PC-3 (cell line): ENCODE results near the gene L1CAM. TPM values are rescaled to one million over a fixed set of nuclear protein-coding genes. Genes with fewer than 3 reads are reported as not detected.

Experiments used
- ATAC-seq: fragments of 200-7000 bp; cut with Tn5 transposase; 2 replicates; pipeline ENCODE4 v1.9.1; 2020; ENCODE audit warnings: mild to moderate bottlenecking, moderate library complexity
- BruUV-seq: library from RNA; stranded (reverse); fragments of 400-500 nt; replicated peaks from 2 replicates; lab custom pipeline; 2021; lab: Mats Ljungman, UMichigan
- CTCF ChIA-PET: fragments of 300-600 bp; sonication (Branson Sonifier 250); formaldehyde crosslinking; loops from one replicate; lab custom pipeline; 2022; ENCODE audit warnings: antibody characterized with exemption; lab: Charles Lee
- POLR2A ChIA-PET: fragments of 300-600 bp; sonication (Branson Sonifier 250); formaldehyde crosslinking; loops from one replicate; lab custom pipeline; 2022; ENCODE audit warnings: antibody characterized with exemption; ENCODE audit not compliant: unreplicated experiment; lab: Charles Lee
- DNase-seq: peaks from one replicate; pipeline ENCODE4 v3.0.0-alpha.2; 2015
- H2AFZ ChIP-seq: fragments of 300-600 bp; sonication (generic); 2 replicates; pipeline ENCODE4 v1.6.0; 2016; ENCODE audit warnings: antibody characterized with exemption, low read length
- H3F3A ChIP-seq: fragments of 300-600 bp; sonication (generic); one replicate; pipeline ENCODE4 v1.6.0; 2017; ENCODE audit warnings: antibody characterized with exemption, low read length, control low read depth, mild to moderate bottlenecking; ENCODE audit not compliant: unreplicated experiment
- H3K27ac ChIP-seq: fragments of 300-600 bp; sonication (generic); 2 replicates; pipeline ENCODE4 v1.5.1; 2016; ENCODE audit warnings: mild to moderate bottlenecking, low read length
- H3K27me3 ChIP-seq: fragments of 300-600 bp; sonication (generic); 2 replicates; pipeline ENCODE4 v1.6.1; 2016; ENCODE audit warnings: low read length, mixed read lengths
- H3K36me3 ChIP-seq: fragments of 300-600 bp; sonication (generic); 2 replicates; pipeline ENCODE4 v1.6.1; 2016; ENCODE audit warnings: low read depth, mixed run types, low read length, mixed read lengths
- H3K4me1 ChIP-seq: fragments of 300-600 bp; sonication (generic); 2 replicates; pipeline ENCODE4 v1.5.1; 2016; ENCODE audit warnings: low read length; ENCODE audit not compliant: insufficient read depth
- H3K4me2 ChIP-seq: fragments of 300-600 bp; sonication (generic); 2 replicates; pipeline ENCODE4 v1.6.0; 2016; ENCODE audit warnings: low read length
- H3K4me3 ChIP-seq: fragments of 300-600 bp; sonication (generic); 2 replicates; pipeline ENCODE4 v1.5.1; 2016; ENCODE audit warnings: mild to moderate bottlenecking, low read length, mixed read lengths
- H3K79me2 ChIP-seq: fragments of 300-600 bp; sonication (generic); 2 replicates; pipeline ENCODE4 v1.6.1; 2017; ENCODE audit warnings: low read length, mixed read lengths
- H3K9ac ChIP-seq: fragments of 300-600 bp; sonication (generic); 2 replicates; pipeline ENCODE4 v1.6.0; 2016; ENCODE audit warnings: mild to moderate bottlenecking, low read length
- H3K9me2 ChIP-seq: fragments of 300-600 bp; sonication (generic); replicated peaks from 2 replicates; pipeline ENCODE4 v1.6.1; 2016; ENCODE audit warnings: mixed run types, low read length, mixed read lengths
- H3K9me3 ChIP-seq: fragments of 300-600 bp; sonication (generic); 2 replicates; pipeline ENCODE4 v1.6.1; 2016; ENCODE audit warnings: low read length, mixed read lengths
- H4K20me1 ChIP-seq: fragments of 300-600 bp; sonication (generic); 2 replicates; pipeline ENCODE4 v1.6.1; 2016; ENCODE audit warnings: low read length, mixed read lengths
- EZH2 ChIP-seq: fragments of 300-600 bp; sonication (generic); IDR thresholded peaks from one replicate; pipeline ENCODE4 v1.6.1; 2017; ENCODE audit warnings: antibody characterized with exemption, mild to moderate bottlenecking, low read length; ENCODE audit not compliant: unreplicated experiment
- EZH2phosphoT487 ChIP-seq: fragments of 300-600 bp; sonication (generic); IDR thresholded peaks from 2 replicates; pipeline ENCODE4 v1.6.1; 2018; ENCODE audit warnings: mild to moderate bottlenecking, antibody characterized with exemption, low read length, borderline replicate concordance
- intact Hi-C: fragments of 100-400 bp; cut with micrococcal nuclease; formaldehyde crosslinking; loops from 2 replicates; pipeline ENCODE4 v1.9.0; 2023
- total RNA-seq: library from RNA; depleted of rRNA; stranded (reverse); fragments of >200 nt; gene quantifications from 2 replicates; pipeline ENCODE4 v1.2.3, GENCODE V29; 2014; rRNA removed
- TF ChIP-seq, protein P1 (sequence below): fragments of 300-600 bp; sonication (generic); conservative IDR thresholded peaks from 2 replicates; pipeline ENCODE4 v1.5.1; 2017; ENCODE audit warnings: antibody characterized with exemption, low read depth, mild to moderate bottlenecking, low read length

L1CAM gene
- total RNA-seq, 1 experiment from 2014 or later, result 5.2 TPM

DNA sequence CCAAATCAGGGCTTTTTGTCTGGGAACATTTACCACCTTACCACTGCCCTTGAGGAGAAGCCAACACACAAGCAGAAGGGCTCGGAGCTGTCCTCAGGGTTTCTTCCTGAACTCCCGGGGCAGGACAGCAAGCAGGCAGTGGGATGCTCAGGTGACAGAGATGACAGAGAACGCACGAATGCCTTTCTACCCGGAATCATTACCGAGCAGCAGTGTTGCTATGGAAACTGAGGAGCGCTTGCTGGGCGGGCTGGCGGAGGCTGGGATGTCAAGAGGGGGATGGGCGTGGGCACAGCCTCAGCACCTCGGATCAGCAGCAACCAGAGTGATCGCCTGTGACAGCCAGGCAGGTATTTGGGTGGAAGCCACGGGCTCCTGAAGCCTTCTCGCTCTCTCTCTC is 73.8 kb downstream of the L1CAM start:
- TF ChIP-seq EZH2 (no peak), EZH2phosphoT487 (no peak)
- TF ChIP-seq, protein P1, sequence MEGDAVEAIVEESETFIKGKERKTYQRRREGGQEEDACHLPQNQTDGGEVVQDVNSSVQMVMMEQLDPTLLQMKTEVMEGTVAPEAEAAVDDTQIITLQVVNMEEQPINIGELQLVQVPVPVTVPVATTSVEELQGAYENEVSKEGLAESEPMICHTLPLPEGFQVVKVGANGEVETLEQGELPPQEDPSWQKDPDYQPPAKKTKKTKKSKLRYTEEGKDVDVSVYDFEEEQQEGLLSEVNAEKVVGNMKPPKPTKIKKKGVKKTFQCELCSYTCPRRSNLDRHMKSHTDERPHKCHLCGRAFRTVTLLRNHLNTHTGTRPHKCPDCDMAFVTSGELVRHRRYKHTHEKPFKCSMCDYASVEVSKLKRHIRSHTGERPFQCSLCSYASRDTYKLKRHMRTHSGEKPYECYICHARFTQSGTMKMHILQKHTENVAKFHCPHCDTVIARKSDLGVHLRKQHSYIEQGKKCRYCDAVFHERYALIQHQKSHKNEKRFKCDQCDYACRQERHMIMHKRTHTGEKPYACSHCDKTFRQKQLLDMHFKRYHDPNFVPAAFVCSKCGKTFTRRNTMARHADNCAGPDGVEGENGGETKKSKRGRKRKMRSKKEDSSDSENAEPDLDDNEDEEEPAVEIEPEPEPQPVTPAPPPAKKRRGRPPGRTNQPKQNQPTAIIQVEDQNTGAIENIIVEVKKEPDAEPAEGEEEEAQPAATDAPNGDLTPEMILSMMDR, result no peak
- no peak for DNase-seq
- H3K79me2 ChIP-seq, result no peaks in the 10 kb centered on the region
- intact Hi-C loops, result no loop called here
- CTCF ChIA-PET, result no interaction called here
- no peaks in the 10 kb centered on the region for H3F3A ChIP-seq
- no peak overlapping the region for H3K27ac ChIP-seq
- no peaks in the 10 kb centered on the region for H4K20me1 ChIP-seq
- no peak overlapping the region for H3K9ac ChIP-seq
- H3K9me2 ChIP-seq, result no peaks in the 10 kb centered on the region
- H2AFZ ChIP-seq, result no peak overlapping the region
- H3K9me3 ChIP-seq, result no peaks in the 10 kb centered on the region
- H3K4me1 ChIP-seq, result no peaks in the 10 kb centered on the region
- no peaks in the 10 kb centered on the region for H3K36me3 ChIP-seq
- BruUV-seq, result no TSS peak
- no peak overlapping the region for H3K4me2 ChIP-seq
- no peak overlapping the region for H3K4me3 ChIP-seq
- POLR2A ChIA-PET, result no interaction called here
- no peaks in the 10 kb centered on the region for H3K27me3 ChIP-seq
- no peak for ATAC-seq

Other genes starting within 250 kb of the L1CAM start
- gene DUSP9, start 239.0 kb downstream of the L1CAM start, total RNA-seq, result 10.7 and 13.0 TPM in 2 replicates
- 1.0 and 3.3 TPM in 2 replicates for gene PNCK, start 212.4 kb downstream of the L1CAM start, total RNA-seq
- gene SLC6A8, start 198.2 kb downstream of the L1CAM start, total RNA-seq, result 45.3 and 52.5 TPM in 2 replicates
- 289 and 301 TPM in 2 replicates for gene BCAP31, start 161.8 kb downstream of the L1CAM start, total RNA-seq
- 44.4 and 48.6 TPM in 2 replicates for gene ABCD1, start 161.3 kb downstream of the L1CAM start, total RNA-seq
- gene PLXNB3, start 121.9 kb downstream of the L1CAM start, total RNA-seq, result 27.3 and 43.5 TPM in 2 replicates
- 0.40 and 1.5 TPM in 2 replicates for gene SRPK3, start 105.1 kb downstream of the L1CAM start, total RNA-seq
- 88.6 and 104 TPM in 2 replicates for gene IDH3G, start 91.8 kb downstream of the L1CAM start, total RNA-seq
- 232 and 298 TPM in 2 replicates for gene SSR4, start 91.5 kb downstream of the L1CAM start, total RNA-seq
- gene PDZD4, start 55.6 kb downstream of the L1CAM start, total RNA-seq, result 0.26 and 0.63 TPM in 2 replicates
- gene AVPR2, start 18.5 kb upstream of the L1CAM start, total RNA-seq, result not detected in 2 replicates
- gene ARHGAP4, start 40.1 kb upstream of the L1CAM start, total RNA-seq, result 4.0 and 4.6 TPM in 2 replicates
- gene NAA10, start 48.9 kb upstream of the L1CAM start, total RNA-seq, result 169 and 172 TPM in 2 replicates
- 3.7 TPM in 1 of 2 replicates, not detected in the other for gene RENBP, start 58.5 kb upstream of the L1CAM start, total RNA-seq
- gene HCFC1, start 85.6 kb upstream of the L1CAM start, total RNA-seq, result 66.9 and 94.0 TPM in 2 replicates
- 10.6 and 12.4 TPM in 2 replicates for gene TMEM187, start 86.6 kb upstream of the L1CAM start, total RNA-seq
- gene IRAK1, start 133.7 kb upstream of the L1CAM start, total RNA-seq, result 366 and 427 TPM in 2 replicates
- gene MECP2, start 211.5 kb upstream of the L1CAM start, total RNA-seq, result 40.8 and 47.3 TPM in 2 replicates